WTC11 (cell line): ENCODE data around the gene MYL3.

Experiments used
- AFF4 ChIP-seq: sonication (generic); formaldehyde crosslinking; IDR thresholded peaks from 2 replicates; pipeline ENCODE4 v1.8.1; 2023; ENCODE audit warnings: mild to moderate bottlenecking, missing genetic modification reagents, borderline replicate concordance
- ATF2 ChIP-seq: sonication (generic); formaldehyde crosslinking; IDR thresholded peaks from 2 replicates; pipeline ENCODE4 v1.8.1; 2022; ENCODE audit warnings: low read depth, missing genetic modification reagents, borderline replicate concordance
- CTCF ChIP-seq: fragments of 200-600 bp; IDR thresholded peaks from 2 replicates; pipeline ENCODE4 v1.8.0; 2022; ENCODE audit warnings: antibody characterized with exemption
- E2F4 ChIP-seq: sonication (generic); formaldehyde crosslinking; IDR thresholded peaks from 2 replicates; pipeline ENCODE4 v1.8.1; 2022; ENCODE audit warnings: low read depth, mild to moderate bottlenecking, moderate library complexity, missing genetic modification reagents, borderline replicate concordance
- ELF4 ChIP-seq: sonication (generic); formaldehyde crosslinking; IDR thresholded peaks from 2 replicates; pipeline ENCODE4 v1.8.1; 2022; ENCODE audit warnings: low read depth, mild to moderate bottlenecking, moderate library complexity, missing genetic modification reagents
- GABPB1 ChIP-seq: sonication (generic); formaldehyde crosslinking; IDR thresholded peaks from 2 replicates; pipeline ENCODE4 v1.8.1; 2023; ENCODE audit warnings: mild to moderate bottlenecking, missing genetic modification reagents
- IRF1 ChIP-seq: sonication (generic); formaldehyde crosslinking; IDR thresholded peaks from 2 replicates; pipeline ENCODE4 v1.8.0; 2023; ENCODE audit warnings: missing genetic modification reagents
- JUN ChIP-seq: sonication (generic); formaldehyde crosslinking; IDR thresholded peaks from 2 replicates; pipeline ENCODE4 v1.8.0; 2023; ENCODE audit warnings: mild to moderate bottlenecking, missing genetic modification reagents
- NFE2L1 ChIP-seq: sonication (generic); formaldehyde crosslinking; IDR thresholded peaks from 2 replicates; pipeline ENCODE4 v1.8.1; 2023; ENCODE audit warnings: missing genetic modification reagents
- SP1 ChIP-seq: sonication (generic); formaldehyde crosslinking; conservative IDR thresholded peaks from 2 replicates; pipeline ENCODE4 v1.8.1; 2022; ENCODE audit warnings: missing genetic modification reagents
- USF1 ChIP-seq: sonication (generic); formaldehyde crosslinking; IDR thresholded peaks from 2 replicates; pipeline ENCODE4 v1.8.0; 2022; ENCODE audit warnings: mild to moderate bottlenecking, missing genetic modification reagents
- ZNF263 ChIP-seq: sonication (generic); formaldehyde crosslinking; IDR thresholded peaks from 2 replicates; pipeline ENCODE4 v1.8.1; 2022; ENCODE audit warnings: low read depth, mild to moderate bottlenecking, moderate library complexity, missing genetic modification reagents
- ZNF317 ChIP-seq: sonication (generic); formaldehyde crosslinking; IDR thresholded peaks from 2 replicates; pipeline ENCODE4 v1.8.1; 2023; ENCODE audit warnings: low read depth, mild to moderate bottlenecking, moderate library complexity, missing genetic modification reagents, borderline replicate concordance

- TF ChIP-seq AFF4 (CRISPR knock-in tag) (0 out of 2 replicates have a peak, but pooled peaks have one; percentile 18), CTCF (no peak), IRF1 (no peak; the same call in 1 of the 2 replicates), ZNF317 (CRISPR knock-in tag) (no peak), JUN (CRISPR knock-in tag) (no peak), SP1 (CRISPR knock-in tag) (peak; percentile 85), E2F4 (CRISPR knock-in tag) (no peak), ATF2 (CRISPR knock-in tag) (no peak), ELF4 (CRISPR knock-in tag) (no peak), NFE2L1 (CRISPR knock-in tag) (0 out of 2 replicates have a peak, but pooled peaks have one; percentile 51), GABPB1 (CRISPR knock-in tag) (no peak), ZNF263 (CRISPR knock-in tag) (no peak), USF1 (no peak)
These were observed 50.9 kb downstream of the MYL3 start for GRCh38 chr3:46812237-46812791.
